H1 (cell line): ENCODE data around the gene CMTM3.

Experiments used
- GTF2F1 ChIP-seq: IDR thresholded peaks from 2 replicates; pipeline ENCODE4 v1.6.1; 2012; ENCODE audit warnings: low read depth, low read length, improper control_type of control experiment, borderline replicate concordance
- JUN ChIP-seq: IDR thresholded peaks from 2 replicates; pipeline ENCODE4 v1.6.1; 2011; ENCODE audit warnings: low read depth, mild to moderate bottlenecking, improper control_type of control experiment, low read length
- USF2 ChIP-seq: IDR thresholded peaks from 2 replicates; pipeline ENCODE4 v1.6.1; 2011; ENCODE audit warnings: low read length, improper control_type of control experiment
- YY1 ChIP-seq: IDR thresholded peaks from 2 replicates; pipeline ENCODE4 v1.6.1; 2011; ENCODE audit warnings: low read depth, mild to moderate bottlenecking, low read length

- TF ChIP-seq USF2 (no peak), JUN (no peak), YY1 (no peak), GTF2F1 (no peak)
Observed at GRCh38 chr16:66563574-66564334, 40.8 kb upstream of the CMTM3 start.
